Activated CD4-positive, alpha-beta T cell treated with anti-CD3 and anti-CD28 coated beads, Interleukin-2, amount 50 U/mL, for 24 hours (primary cell): ENCODE results near the gene INO80D.
"Not testable (repeated sequence)": the region's sequence is repeated elsewhere in the genome, so short reads cannot be mapped to it uniquely, and the experiment has no call there.

ENCODE experiments used
- DNase-seq, 2 donors: peaks; one replicate each; pipeline ENCODE4 v3.0.0-alpha.2; 2020; ENCODE audit warnings: low read depth in 1 of 2, low spot score in 1 of 2

INO80D gene

GRCh38 chr2:205984381-205984780 lies 101.6 kb downstream of the INO80D start:
- DNase-seq, result no peak

GRCh38 chr2:205982776-205983327 lies 103.1 kb downstream of the INO80D start:
- DNase-seq, result no peak

GRCh38 chr2:205978728-205979127 lies 107.2 kb downstream of the INO80D start:
- DNase-seq, result not testable (repeated sequence)

- DNase-seq, result not testable (repeated sequence)
Measured at GRCh38 chr2:205977699-205978098, 108.3 kb downstream of the INO80D start.

GRCh38 chr2:205976934-205977659 lies 108.9 kb downstream of the INO80D start:
- not testable (repeated sequence) for DNase-seq

- DNase-seq, result no peak
Measured at GRCh38 chr2:205976120-205976814, 109.7 kb downstream of the INO80D start.

GRCh38 chr2:205975082-205975949 lies 110.7 kb downstream of the INO80D start:
- no peak for DNase-seq

- DNase-seq, result no peak
Measured at GRCh38 chr2:205972113-205972512, 113.9 kb downstream of the INO80D start.

GRCh38 chr2:205970348-205970747 lies 115.6 kb downstream of the INO80D start:
- no peak for DNase-seq

- no peak for DNase-seq
Measured at GRCh38 chr2:205969584-205969983, 116.4 kb downstream of the INO80D start.

GRCh38 chr2:205967391-205968075 lies 118.4 kb downstream of the INO80D start:
- DNase-seq, result no peak

- no peak for DNase-seq
Measured at GRCh38 chr2:205965707-205966106, 120.3 kb downstream of the INO80D start.

- DNase-seq, result no peak
Measured at GRCh38 chr2:205964111-205964761, 121.7 kb downstream of the INO80D start.

- no peak for DNase-seq
Measured at GRCh38 chr2:205959521-205959920, 126.5 kb downstream of the INO80D start.

GRCh38 chr2:205957452-205958154 lies 128.4 kb downstream of the INO80D start:
- no peak for DNase-seq

GRCh38 chr2:205954707-205955106 lies 131.3 kb downstream of the INO80D start:
- DNase-seq, result no peak

GRCh38 chr2:205952282-205952681 lies 133.7 kb downstream of the INO80D start:
- DNase-seq, result no peak

GRCh38 chr2:205948883-205949282 lies 137.1 kb downstream of the INO80D start:
- no peak for DNase-seq

- DNase-seq, result no peak
Measured at GRCh38 chr2:205948496-205948837, 137.5 kb downstream of the INO80D start.
